ENCODE measurements around the gene EPB41L1.

Gene EPB41L1

GRCh38 chr20:36153736-36154699, 522 bp upstream of the EPB41L1 start:
- DNase-seq (ENCODE audit: low spot score): peak; percentile 71

- DNase-seq (ENCODE audit: low spot score): no peak
Observed at GRCh38 chr20:36155629-36155971, 1.1 kb downstream of the EPB41L1 start.

- DNase-seq (ENCODE audit: low spot score): no peak
Observed at GRCh38 chr20:36155991-36156390, 1.5 kb downstream of the EPB41L1 start.

- DNase-seq (ENCODE audit: low spot score): no peak
Observed at GRCh38 chr20:36157610-36158009, 3.1 kb downstream of the EPB41L1 start.

- DNase-seq (ENCODE audit: low spot score): no peak
Observed at GRCh38 chr20:36158160-36158741, 3.7 kb downstream of the EPB41L1 start.

- no peak for DNase-seq (ENCODE audit: low spot score)
Observed at GRCh38 chr20:36159833-36160232, 5.3 kb downstream of the EPB41L1 start.

GRCh38 chr20:36162272-36162966, 7.9 kb downstream of the EPB41L1 start:
- DNase-seq (ENCODE audit: low spot score): peak; percentile 79

- no peak for DNase-seq (ENCODE audit: low spot score)
Observed at GRCh38 chr20:36167902-36168503, 13.5 kb downstream of the EPB41L1 start.

- DNase-seq (ENCODE audit: low spot score): no peak
Observed at GRCh38 chr20:36170542-36171215, 16.1 kb downstream of the EPB41L1 start.

- DNase-seq (ENCODE audit: low spot score): peak; percentile 92
Observed at GRCh38 chr20:36173451-36173933, 19.0 kb downstream of the EPB41L1 start.

GRCh38 chr20:36175016-36175415, 20.5 kb downstream of the EPB41L1 start:
- DNase-seq (ENCODE audit: low spot score): no peak

- no peak for DNase-seq (ENCODE audit: low spot score)
Observed at GRCh38 chr20:36175475-36175995, 21.0 kb downstream of the EPB41L1 start.

GRCh38 chr20:36177716-36178115, 23.2 kb downstream of the EPB41L1 start:
- no peak for DNase-seq (ENCODE audit: low spot score)

GRCh38 chr20:36179170-36179945, 24.8 kb downstream of the EPB41L1 start:
- peak; percentile 59 for DNase-seq (ENCODE audit: low spot score)

GRCh38 chr20:36180323-36180722, 25.8 kb downstream of the EPB41L1 start:
- no peak for DNase-seq (ENCODE audit: low spot score)

- no peak for DNase-seq (ENCODE audit: low spot score)
Observed at GRCh38 chr20:36181934-36182603, 27.5 kb downstream of the EPB41L1 start.

GRCh38 chr20:36182604-36183154, 28.1 kb downstream of the EPB41L1 start:
- no peak for DNase-seq (ENCODE audit: low spot score)

GRCh38 chr20:36183155-36183944, 28.8 kb downstream of the EPB41L1 start:
- no peak for DNase-seq (ENCODE audit: low spot score)

Data from SK-N-DZ (cell line).